HepG2 (cell line): ENCODE data around the gene KLHDC4. TPM values are rescaled to one million over a fixed set of nuclear protein-coding genes. Genes with fewer than 3 reads are reported as not detected.

Experiments
- ATAC-seq: fragments of 200-7000 bp; cut with Tn5 transposase; 3 replicates; pipeline ENCODE4 v1.9.1; 2020; ENCODE audit warnings: mild to moderate bottlenecking, moderate library complexity
- BruUV-seq: library from RNA; stranded (reverse); fragments of 400-500 nt; replicated peaks from 2 replicates; lab custom pipeline; 2021; lab: Mats Ljungman, UMichigan
- CTCF ChIA-PET: fragments of 300-600 bp; formaldehyde crosslinking; extraction: SDS; loops from one replicate; lab custom pipeline; 2021; ENCODE audit warnings: low total read pairs, inconsistent platforms, low intra/inter-chr PET ratio; lab: Yijun Ruan, JAX
- POLR2A ChIA-PET: fragments of 350-600 bp; sonication (Branson Sonifier 250); formaldehyde crosslinking; loops from one replicate; lab custom pipeline; 2020; ENCODE audit warnings: antibody characterized with exemption, inconsistent platforms; lab: Yijun Ruan, JAX
- DNase-seq: peaks from one replicate; pipeline ENCODE4 v3.0.0-alpha.2; 2015; ENCODE audit warnings: low spot score
- FAIRE-seq: peaks from 3 replicates; lab custom pipeline; 2011; peaks lifted over from hg19 to GRCh38; lab: Jason Lieb, UNC
- H2AFZ ChIP-seq: one replicate; pipeline ENCODE4 v1.6.1; 2011; ENCODE audit warnings: low read length, inconsistent platforms
- H3K27ac ChIP-seq: fragments of 300-600 bp; 3 replicates; pipeline ENCODE4 v1.8.0; 2011; ENCODE audit warnings: mixed run types, mild to moderate bottlenecking, mixed read lengths, low read length, inconsistent platforms; ENCODE audit not compliant: insufficient read depth; ENCODE audit errors: extremely low read length
- H3K27me3 ChIP-seq, 2 experiments: fragments of 200-600 bp in 1 of 2; 2 replicates in 1 of 2; 3 replicates in 1 of 2; pipeline versions ENCODE4 v1.6.0 to v1.8.0; 2011; ENCODE audit warnings: low read length in 2 of 2, mild to moderate bottlenecking in 2 of 2, moderate library complexity in 2 of 2, inconsistent platforms in 1 of 2; ENCODE audit not compliant: insufficient read depth in 2 of 2, control insufficient read depth in 1 of 2
- H3K36me3 ChIP-seq, 2 experiments: fragments of 200-600 bp in 1 of 2; replicated peaks in 1 of 2; 2 replicates in 1 of 2; 3 replicates in 1 of 2; pipeline versions ENCODE4 v1.5.1 to v1.8.0; 2011; ENCODE audit warnings: low read length in 2 of 2, inconsistent platforms in 1 of 2; ENCODE audit not compliant: insufficient read depth in 2 of 2, control insufficient read depth in 1 of 2
- H3K4me1 ChIP-seq: 2 replicates; pipeline ENCODE4 v1.5.1; 2012; ENCODE audit warnings: low read length, inconsistent platforms; ENCODE audit not compliant: insufficient read depth
- H3K4me2 ChIP-seq: 2 replicates; pipeline ENCODE4 v1.6.0; 2011; ENCODE audit warnings: low read depth, low read length, inconsistent platforms
- H3K4me3 ChIP-seq, 3 experiments: fragments of 200-600 bp in 1 of 3; sonication (generic), shearing (Covaris generic) in 1 of 3; replicated peaks in 1 of 3; 2 replicates each; pipeline ENCODE4 v1.5.1; 2011 to 2016; ENCODE audit warnings: low read length in 3 of 3, inconsistent platforms in 2 of 3, low read depth in 2 of 3, mild to moderate bottlenecking in 2 of 3, control low read depth in 1 of 3, mixed read lengths in 1 of 3; ENCODE audit not compliant: insufficient read depth in 1 of 3
- H3K79me2 ChIP-seq: one replicate; pipeline ENCODE4 v1.6.1; 2011; ENCODE audit warnings: low read length, inconsistent platforms; ENCODE audit not compliant: insufficient read depth
- H3K9ac ChIP-seq: 2 replicates; pipeline ENCODE4 v1.6.0; 2011; ENCODE audit warnings: mild to moderate bottlenecking, low read depth, low read length, inconsistent platforms; ENCODE audit not compliant: insufficient read depth
- H3K9me3 ChIP-seq: 2 replicates; pipeline ENCODE4 v1.5.1; 2012; ENCODE audit warnings: mild to moderate bottlenecking, low read length
- H4K20me1 ChIP-seq: 2 replicates; pipeline ENCODE4 v1.6.0; 2011; ENCODE audit warnings: inconsistent platforms, mild to moderate bottlenecking, low read length, moderate library complexity; ENCODE audit not compliant: insufficient read depth
- AGO2 ChIP-seq: fragments of 200-400 bp; formaldehyde crosslinking; optimal IDR thresholded peaks from 2 replicates; pipeline ENCODE3; 2017; ENCODE audit warnings: mild to moderate bottlenecking, low read depth, low read length, moderate library complexity
- CENPT ChIP-seq: sonication (generic); formaldehyde crosslinking; IDR thresholded peaks from 2 replicates; pipeline ENCODE4 v1.8.0; 2022; ENCODE audit warnings: low read depth, mild to moderate bottlenecking, moderate library complexity, missing genetic modification reagents
- HNRNPLL ChIP-seq: fragments of 200-400 bp; formaldehyde crosslinking; IDR thresholded peaks from 2 replicates; pipeline ENCODE4 v1.6.1; 2017; ENCODE audit warnings: mild to moderate bottlenecking, low read depth, low read length; ENCODE audit not compliant: poor library complexity, severe bottlenecking
- MTF2 ChIP-seq: sonication (generic); formaldehyde crosslinking; IDR thresholded peaks from 2 replicates; pipeline ENCODE4 v1.5.0; 2020; ENCODE audit warnings: missing genetic modification reagents, borderline replicate concordance
- SAFB2 ChIP-seq: sonication (generic); formaldehyde crosslinking; IDR thresholded peaks from 2 replicates; pipeline ENCODE4 v1.5.1; 2020; ENCODE audit warnings: missing genetic modification reagents, low read depth, mild to moderate bottlenecking, borderline replicate concordance
- SOX5 ChIP-seq: IDR thresholded peaks from 2 replicates; pipeline ENCODE4 v1.6.1; 2016; ENCODE audit warnings: borderline replicate concordance
- ZNF121 ChIP-seq: sonication (generic); formaldehyde crosslinking; IDR thresholded peaks from 2 replicates; pipeline ENCODE4 v1.5.0; 2020; ENCODE audit warnings: mild to moderate bottlenecking, missing genetic modification reagents
- ZNF44 ChIP-seq: sonication (generic); formaldehyde crosslinking; IDR thresholded peaks from 2 replicates; pipeline ENCODE4 v1.5.1; 2020; ENCODE audit warnings: mild to moderate bottlenecking, missing genetic modification reagents
- ZNF451 ChIP-seq: sonication (generic); formaldehyde crosslinking; IDR thresholded peaks from 2 replicates; pipeline ENCODE4 v1.5.0; 2020; ENCODE audit warnings: mild to moderate bottlenecking, missing genetic modification reagents
- WGBS: methylation state at CpG from one replicate; pipeline ENCODE4 v1.1.6; 2017; ENCODE audit warnings: low lambda C conversion rate; 5-methylcytosine and 5-hydroxymethylcytosine counted together
- in situ Hi-C: cut with HindIII; loops from 2 replicates; pipeline ENCODE4 v1.10.0; 2017; ENCODE audit warnings: low pct_unique_long_range_greater_than_20kb; ENCODE audit not compliant: extremely low pct_ligation_motif_present
- intact Hi-C: fragments of 100-400 bp; cut with micrococcal nuclease; formaldehyde crosslinking; loops from one replicate; pipeline ENCODE4 v1.10.0; 2022; ENCODE audit not compliant: unreplicated experiment
- polyA plus RNA-seq, 8 experiments: library from polyadenylated mRNA; depleted of rRNA in 3 of 8; stranded (reverse) in 7 of 8; unstranded in 1 of 8; fragments of >200 nt; fragmentation: Illumina TruSeq in 4 of 8; extraction: Trizol in 4 of 8; gene quantifications; 2 replicates each; pipeline versions ENCODE4 v1.2.1 to v1.2.3, GENCODE V29; 2011 to 2016; ENCODE audit warnings: low read depth in 4 of 8, missing spikeins in 1 of 8, mixed read lengths in 1 of 8; ENCODE audit not compliant: insufficient read depth in 1 of 8
- total RNA-seq, 5 experiments: library from RNA; depleted of rRNA; stranded (reverse); fragments of >200 nt; fragmentation: Illumina TruSeq; extraction: Trizol; gene quantifications; 2 replicates each; pipeline ENCODE4 v1.2.3, GENCODE V29; 2016; ENCODE audit warnings: low read depth in 1 of 5

Gene KLHDC4
- total and polyA plus RNA-seq, 2 of the 13 experiments (the other 11 are each of a cell fraction or from before 2014, with no cell fraction given), result 18.7 to 31.8 TPM

GRCh38 chr16:87697792-87698191 lies 68.0 kb downstream of the KLHDC4 start:
- no peaks in the 10 kb centered on the region; a peak in 1 of 5 replicates for H3K27me3 ChIP-seq
- no peak for DNase-seq
- H3K9me3 ChIP-seq, result no peaks in the 10 kb centered on the region
- H3K4me3 ChIP-seq, result no peak overlapping the region
- H3K36me3 ChIP-seq, result peaks cover 34 to 38% of the 10 kb centered on the region in 2 experiments
- CTCF ChIA-PET, result no interaction called here
- intact Hi-C loops, result no loop called here
- H4K20me1 ChIP-seq, result no peaks in the 10 kb centered on the region
- FAIRE-seq, result no peak
- no peak for TF ChIP-seq SOX5
- peak; percentile 16 for TF ChIP-seq HNRNPLL
- TF ChIP-seq, all 625 proteins: peak for 1
- ATAC-seq, result no peak
- no peaks in the 10 kb centered on the region for H3K79me2 ChIP-seq
- no peak overlapping the region for H3K9ac ChIP-seq
- no peaks in the 10 kb centered on the region for H3K4me1 ChIP-seq
- H3K4me2 ChIP-seq, result no peak overlapping the region
- POLR2A ChIA-PET, result no interaction called here
- no peak overlapping the region for H2AFZ ChIP-seq
- BruUV-seq, result no TSS peak
- H3K27ac ChIP-seq, result no peak overlapping the region
- in situ Hi-C loops, result no loop called here
- WGBS, result 97% methylated on average over 14 of the region's 14 CpGs

DNA sequence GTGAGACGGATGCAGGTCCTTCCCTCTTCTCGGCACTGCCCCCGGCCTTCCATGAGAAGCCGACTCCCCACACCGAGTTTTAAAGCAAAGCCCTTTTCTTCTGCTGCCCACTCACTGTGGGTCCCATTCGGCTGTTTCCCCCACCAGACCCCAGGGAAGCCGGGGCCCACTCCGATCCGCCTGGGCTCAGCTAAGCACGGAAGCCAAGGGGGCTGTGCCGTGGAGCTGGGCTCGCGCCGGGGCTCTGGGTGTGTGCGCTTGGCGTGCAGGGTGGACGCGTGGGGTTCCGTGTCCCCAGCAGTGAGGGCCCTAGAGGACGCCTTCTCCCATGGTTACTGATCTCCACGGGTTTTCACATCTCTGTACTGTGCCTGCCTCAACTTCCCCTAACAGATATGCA lies 68.5 kb downstream of the KLHDC4 start:
- ATAC-seq, result no peak
- Histone ChIP-seq H3K4me3 (no peak overlapping the region), H3K4me1 (no peaks in the 10 kb centered on the region), H4K20me1 (no peaks in the 10 kb centered on the region; the same call in 1 of the 2 replicates), H3K9me3 (no peaks in the 10 kb centered on the region), H3K27ac (no peak overlapping the region), H3K27me3 (peaks cover 0 to 3% of the 10 kb centered on the region in 2 experiments; a peak in 2 of 5 replicates), H3K79me2 (no peaks in the 10 kb centered on the region), H3K9ac (no peak overlapping the region), H3K4me2 (no peak overlapping the region), H2AFZ (no peak overlapping the region), H3K36me3 (peaks cover 32% of the 10 kb centered on the region in 2 experiments)
- in situ Hi-C loops (no loop called here), intact Hi-C loops (no loop called here)
- TF ChIP-seq SAFB2 (no peak), CENPT (CRISPR knock-in tag) (no peak), ZNF121 (CRISPR knock-in tag) (no peak), ZNF44 (CRISPR knock-in tag) (no peak), AGO2 (peak; percentile 77), MTF2 (CRISPR knock-in tag) (no peak), ZNF451 (CRISPR knock-in tag) (no peak)
- no peak for FAIRE-seq
- DNase-seq, result no peak
- 98% methylated on average over 21 of the region's 21 CpGs for WGBS
- ChIA-PET CTCF (no interaction called here), POLR2A (no interaction called here)
- BruUV-seq, result no TSS peak
